D341Med (cell line): ENCODE results near the gene SNTG2.

Experiments
- DNase-seq: peaks from one replicate; pipeline ENCODE4 v3.0.0; 2012; ENCODE audit warnings: low spot score

Gene SNTG2

DNA sequence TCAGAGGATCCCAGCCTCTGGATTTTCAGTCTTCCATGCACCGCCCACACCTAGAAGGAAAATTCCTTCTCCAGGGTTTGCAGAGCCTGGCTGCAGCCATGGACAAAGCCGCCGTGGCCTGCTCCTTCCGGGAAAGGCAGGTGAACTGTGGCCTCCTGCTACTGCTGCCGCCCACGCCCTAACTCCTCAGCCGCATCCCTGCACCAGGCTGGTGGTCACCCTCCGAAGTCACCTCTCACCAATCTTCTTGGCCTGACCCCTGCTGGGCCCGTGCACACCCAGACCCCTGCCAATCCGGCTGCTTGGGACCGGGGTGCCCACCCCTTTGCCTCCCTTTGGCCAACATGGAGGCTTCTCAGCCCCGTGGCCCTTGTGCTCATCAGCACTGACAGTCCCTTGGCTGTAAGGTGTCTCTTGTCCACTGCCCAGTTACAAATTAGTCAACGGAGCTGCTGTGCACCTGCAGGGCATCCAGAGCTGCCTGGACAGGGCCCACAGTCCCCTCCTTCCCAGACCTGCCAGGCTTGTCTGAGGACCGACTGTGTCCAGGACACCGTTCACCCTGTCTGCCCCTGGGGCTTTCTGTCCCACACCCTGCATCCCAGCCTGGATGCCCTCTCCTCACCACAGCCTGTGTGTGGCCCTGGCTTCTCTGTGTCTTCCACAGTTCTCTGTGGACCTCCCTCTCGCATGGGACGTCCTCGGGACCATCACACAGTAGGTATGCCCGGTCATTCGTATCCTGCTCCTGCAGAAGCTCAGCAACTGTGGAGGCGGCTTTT, 332.6 kb downstream of the SNTG2 start:
- DNase-seq, result no peak

DNA sequence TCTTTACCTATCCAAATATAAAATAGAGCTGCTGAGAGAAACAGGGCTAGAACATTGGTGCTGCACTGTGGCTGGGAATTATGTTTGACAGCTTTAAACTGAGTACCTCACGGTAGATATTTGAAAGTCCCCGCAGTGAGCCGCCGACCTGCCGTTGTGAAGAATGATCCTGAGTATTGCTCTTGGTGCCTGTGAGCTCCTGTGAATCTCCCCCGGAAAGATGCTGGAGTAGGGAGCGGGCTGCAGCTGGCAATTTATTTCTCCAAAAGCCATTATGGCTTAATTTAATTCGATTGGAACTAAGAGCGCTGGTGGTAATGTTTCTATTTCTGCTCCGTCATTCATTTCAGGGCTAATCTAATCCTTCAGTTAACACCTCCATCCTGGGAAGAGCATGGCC, 333.2 kb downstream of the SNTG2 start:
- DNase-seq, result no peak

DNA sequence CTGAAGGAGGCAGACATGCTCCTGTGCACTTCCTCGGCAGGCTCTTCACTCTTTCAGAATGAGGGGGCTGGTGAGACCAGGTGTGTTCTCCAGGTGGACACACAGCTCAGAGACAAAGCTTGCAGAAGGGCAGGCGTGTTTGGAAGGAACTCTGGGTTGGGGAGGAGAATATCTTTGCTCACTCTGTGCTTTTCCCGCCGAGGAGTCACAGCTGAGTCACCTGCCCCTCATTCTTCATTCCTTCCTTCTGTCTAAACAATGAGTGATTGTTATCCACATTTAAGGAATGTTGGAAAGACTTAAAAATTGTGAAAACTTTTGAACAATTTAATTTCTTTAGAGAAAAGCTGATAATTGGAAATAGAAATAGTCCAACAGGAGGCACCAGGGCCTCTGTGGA, 336.3 kb downstream of the SNTG2 start:
- no peak for DNase-seq

DNA sequence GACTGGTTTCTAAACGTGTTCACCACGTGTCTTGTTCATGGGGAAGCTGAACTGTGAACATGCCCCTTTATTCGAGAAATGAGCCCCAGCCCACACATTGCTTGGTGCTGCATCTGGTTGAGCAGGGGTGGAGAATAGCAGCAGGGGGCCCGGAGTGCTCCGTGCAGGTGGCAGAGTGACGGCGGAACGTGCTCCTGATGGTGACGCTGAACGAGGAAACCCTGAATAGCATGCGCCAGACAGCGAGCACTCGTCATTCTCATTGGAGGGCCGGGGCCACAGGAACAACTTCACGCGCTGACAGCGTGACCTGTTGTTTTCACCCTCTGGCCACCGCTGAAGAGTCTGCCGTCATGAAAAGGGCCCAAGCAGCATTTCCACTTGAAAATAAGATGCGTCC, 336.8 kb downstream of the SNTG2 start:
- no peak for DNase-seq

DNA sequence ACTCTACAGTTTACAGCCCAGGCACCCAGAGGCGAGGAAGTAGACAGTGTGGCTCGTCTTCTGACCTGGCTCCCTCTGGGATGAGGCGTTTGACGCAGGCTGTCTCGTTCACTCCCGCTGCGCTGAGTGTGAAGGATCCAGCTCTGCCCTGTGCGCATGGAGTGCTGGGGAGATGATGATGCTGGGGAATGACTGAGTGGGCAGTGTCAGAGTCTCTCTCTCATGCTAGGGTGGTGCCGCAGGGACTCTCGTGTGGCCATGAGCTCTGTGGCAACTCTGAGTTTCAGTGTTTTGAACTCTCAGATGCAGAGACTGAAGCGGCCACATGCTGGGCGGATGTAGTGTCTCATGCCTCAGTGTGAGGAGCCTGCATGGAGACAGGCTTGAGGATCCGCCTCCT, 344.3 kb downstream of the SNTG2 start:
- no peak for DNase-seq

DNA sequence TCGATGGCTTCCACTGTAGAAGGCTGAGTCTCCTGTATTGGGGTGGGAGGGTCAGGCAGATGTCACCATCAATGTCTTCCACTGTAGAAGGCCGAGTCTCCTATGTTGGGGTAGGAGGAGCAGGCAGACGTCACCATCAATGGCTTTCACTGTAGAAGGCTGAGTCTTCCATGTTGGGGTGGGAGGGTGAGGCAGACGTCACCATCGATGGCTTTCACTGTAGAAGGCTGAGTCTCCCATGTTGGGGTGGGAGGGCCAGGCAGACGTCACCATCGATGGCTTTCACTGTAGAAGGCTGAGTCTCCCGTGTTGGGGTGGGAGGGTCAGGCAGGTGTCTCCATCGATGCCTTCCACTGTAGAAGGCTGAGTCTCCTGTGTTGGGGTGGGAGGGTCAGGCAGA, 345.1 kb downstream of the SNTG2 start:
- no peak for DNase-seq

DNA sequence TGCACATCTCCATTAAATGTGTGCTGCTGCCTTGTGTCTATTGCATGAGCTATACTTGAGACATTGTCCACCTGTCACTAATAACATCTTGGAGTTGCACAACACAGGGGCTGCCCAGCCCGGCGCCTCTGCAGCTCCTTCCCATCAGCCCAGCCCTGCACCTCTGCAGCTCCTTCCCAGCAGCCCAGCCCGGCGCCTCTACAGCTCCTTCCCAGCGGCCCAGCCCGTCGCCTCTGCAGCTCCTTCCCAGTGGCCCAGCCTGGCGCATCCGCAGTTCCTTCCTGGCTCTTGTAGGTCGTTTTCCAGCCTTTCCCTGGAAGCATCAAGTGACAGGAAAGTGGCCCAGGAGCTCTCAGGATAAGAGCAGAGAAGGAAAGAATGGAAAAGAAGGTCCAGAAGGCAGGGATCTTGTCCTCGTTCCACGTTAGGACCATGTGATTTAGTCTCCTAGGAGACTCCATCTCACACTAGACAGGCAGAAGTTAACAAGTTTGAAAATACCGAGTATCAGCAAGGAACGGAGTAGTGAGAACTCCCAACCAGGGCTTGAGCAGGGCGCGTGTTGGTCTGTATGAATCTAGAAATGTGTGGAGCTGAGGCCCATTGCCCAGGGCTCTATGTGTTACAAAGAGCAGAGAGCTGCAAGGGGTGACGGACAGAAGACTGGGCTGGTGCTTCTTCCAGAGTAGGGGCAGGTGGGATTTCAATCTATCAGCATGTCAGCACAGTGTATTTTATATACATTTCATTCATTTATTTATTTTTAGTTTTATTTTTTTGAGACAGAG, 346.9 kb downstream of the SNTG2 start:
- DNase-seq, result no peak

DNA sequence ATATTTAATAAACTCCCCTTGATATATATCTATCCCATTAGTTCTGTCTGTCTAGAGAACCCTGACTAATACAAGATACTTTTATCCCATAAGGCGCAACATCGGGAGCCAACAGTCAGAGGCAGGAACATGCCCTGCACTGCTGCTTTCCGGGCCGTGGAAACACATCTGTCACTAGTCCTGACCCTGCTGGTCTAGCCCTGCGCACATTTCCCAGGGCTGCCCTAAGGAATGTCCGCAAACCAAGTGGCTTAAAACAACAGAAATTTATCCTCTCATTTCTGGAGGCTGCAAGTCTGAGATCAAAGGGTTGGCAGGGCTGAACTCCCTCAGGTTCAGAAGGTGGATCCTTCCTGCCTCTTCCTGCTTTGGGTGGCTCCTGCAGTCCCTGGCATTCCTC, 348.4 kb downstream of the SNTG2 start:
- DNase-seq, result no peak

DNA sequence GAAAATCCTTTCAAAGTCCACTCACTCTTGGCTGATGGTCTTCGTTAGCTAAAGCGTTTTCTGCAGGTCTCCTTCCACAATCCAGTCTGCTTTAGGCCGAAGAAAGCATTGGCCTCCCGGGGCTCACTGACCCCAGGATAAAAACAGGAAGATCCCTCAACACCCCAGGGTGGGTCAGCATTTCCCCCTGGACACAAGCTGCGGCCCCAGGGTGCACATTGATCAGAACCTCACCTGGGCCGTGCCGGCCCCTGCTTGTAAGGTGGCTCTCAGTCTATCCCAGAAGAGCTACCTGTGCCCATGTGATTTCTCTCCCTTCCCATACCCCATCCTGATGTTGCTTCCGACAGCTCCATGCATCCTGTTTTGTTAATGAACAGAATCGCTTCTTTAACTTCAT, 349.6 kb downstream of the SNTG2 start:
- DNase-seq, result no peak

DNA sequence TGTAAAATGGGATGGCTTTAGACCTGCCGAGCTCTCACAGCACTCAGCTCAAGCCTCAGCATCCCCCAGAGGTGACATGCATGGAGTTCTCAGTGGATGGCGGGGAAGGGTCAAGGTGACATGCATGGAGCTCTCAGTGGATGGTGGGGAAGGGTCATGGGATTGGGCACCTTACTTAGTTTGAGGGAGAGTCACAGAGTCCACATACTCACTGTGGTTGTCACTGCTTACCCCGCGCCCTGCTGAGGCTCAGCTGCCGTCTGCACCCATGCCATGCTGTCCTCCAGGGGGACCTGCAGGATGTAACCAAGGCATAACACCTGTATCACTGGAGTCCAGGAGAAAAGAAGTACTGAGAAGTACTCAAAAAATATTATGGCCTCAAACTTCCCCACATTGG, 350.4 kb downstream of the SNTG2 start:
- no peak for DNase-seq

DNA sequence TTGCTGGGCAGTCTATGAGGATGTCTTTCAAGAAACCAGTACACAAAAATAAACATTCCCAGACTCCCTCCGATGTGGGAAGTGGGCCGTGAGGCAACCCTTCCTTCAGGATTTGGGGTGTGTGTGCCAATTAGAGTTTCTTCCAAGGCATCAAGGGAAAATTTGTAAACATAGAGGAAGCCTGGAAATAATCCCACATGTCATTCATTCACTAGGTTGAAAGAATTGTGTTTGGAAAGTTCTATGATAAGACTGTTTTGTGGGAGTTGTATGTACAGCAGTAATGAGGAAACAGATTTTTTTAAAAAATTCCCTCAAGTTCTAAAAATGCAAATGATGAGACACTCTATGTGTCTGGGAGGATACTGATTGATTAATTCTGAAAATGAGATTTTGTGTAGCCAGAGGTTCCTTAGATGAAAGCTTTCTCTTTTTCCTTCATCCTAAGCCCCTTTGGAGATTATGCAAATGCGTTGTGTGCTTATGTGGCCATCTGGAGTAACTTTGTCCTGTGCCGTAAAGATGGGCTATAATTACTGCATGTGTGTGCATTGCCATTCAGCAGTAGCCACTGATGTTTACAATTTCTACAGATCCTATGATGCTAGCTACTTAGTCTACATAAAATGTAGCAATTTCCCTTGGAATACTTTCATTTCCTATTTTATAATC, 354.8 kb downstream of the SNTG2 start:
- no peak for DNase-seq

DNA sequence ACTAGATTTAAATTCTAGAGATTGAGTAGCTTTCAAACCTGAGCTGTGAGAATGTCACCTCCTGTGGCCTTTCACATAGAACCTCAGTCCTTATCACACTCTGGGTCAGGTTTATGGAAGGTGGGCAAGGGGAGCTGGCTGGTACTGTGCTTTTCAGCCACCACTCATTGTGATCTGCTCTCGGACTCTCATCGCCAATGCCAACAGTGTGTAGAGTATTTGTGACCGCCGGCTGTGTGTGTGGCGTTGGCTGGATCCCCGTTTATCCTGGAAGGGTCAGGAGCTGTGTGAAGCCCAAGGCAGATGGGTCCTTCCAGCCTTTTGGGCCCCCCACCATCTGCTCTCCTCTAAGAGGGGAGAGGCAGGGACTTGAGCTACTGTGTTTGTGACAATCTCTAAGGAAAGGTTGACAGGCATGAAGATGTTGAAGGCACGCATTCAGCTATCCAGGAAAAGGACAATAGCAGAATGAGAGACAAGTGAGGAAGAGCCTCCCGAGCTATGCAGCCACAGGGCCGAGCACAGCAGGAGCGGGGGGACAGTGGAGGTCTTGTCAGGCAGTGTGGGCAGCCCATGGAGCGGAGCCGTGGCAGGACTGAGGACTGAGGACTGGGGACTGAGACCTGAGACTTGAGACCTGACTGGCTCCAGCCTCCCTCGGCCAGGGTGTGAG, 355.5 kb downstream of the SNTG2 start:
- no peak for DNase-seq

DNA sequence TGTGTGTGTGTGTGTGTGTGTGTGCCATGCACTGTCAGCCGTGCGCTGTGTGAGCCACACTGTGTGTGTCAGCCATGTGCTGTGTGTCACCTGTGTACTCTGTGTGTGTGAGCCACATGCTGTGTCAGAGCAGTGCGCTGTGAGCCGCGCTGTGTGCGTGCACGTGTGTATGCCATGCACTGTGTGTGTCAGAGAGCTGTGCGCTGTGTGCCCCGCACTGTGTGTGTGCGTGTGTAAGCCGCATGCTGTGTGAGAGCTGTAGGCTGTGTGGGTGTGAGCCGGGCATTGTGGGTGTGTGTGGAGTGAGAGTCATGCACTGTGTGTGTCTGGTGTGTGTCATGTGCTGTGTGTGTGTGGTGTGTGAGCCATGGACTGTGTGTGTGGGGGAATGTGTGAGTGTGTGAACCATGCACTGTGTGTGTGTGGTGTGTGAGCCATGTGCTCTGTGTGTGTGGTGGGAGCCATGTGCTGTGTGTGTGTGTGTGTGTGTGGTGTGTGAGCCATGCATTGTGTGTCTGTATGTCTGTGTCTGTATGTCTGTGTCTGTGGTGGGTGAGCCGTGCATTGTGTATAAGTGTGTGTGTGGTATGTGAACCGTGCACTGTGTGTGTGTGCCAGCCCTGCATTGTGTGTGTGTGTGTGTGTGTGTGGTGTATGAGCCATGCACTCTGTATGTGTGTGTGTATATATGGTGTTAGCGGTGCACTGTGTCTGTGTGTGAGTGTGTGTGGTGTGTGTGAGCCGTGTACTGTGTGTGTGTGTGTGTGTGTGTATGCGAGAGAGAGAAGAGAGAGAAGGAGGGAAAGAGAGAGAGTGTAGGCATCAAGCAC, 356.3 kb downstream of the SNTG2 start:
- DNase-seq, result no peak

DNA sequence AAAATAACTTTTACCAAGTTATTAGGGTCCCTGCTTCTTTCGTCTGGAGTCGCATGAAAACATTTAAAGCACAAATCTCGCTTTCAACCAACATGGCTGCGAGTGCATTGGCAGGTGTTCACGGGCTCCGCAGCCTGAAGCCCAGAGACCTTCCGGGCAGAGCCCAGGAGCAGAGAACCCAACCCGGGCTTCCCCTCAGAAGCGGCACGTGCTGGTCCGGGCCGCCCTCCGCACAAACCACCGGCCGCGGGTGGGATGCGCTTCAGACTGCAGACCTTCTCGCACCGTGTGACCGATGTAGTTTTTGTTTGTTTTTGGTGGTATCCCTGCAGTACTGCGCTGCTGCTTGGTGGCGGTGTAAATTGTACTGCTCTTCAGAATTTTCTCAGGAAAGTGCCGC, 357.0 kb downstream of the SNTG2 start:
- no peak for DNase-seq

DNA sequence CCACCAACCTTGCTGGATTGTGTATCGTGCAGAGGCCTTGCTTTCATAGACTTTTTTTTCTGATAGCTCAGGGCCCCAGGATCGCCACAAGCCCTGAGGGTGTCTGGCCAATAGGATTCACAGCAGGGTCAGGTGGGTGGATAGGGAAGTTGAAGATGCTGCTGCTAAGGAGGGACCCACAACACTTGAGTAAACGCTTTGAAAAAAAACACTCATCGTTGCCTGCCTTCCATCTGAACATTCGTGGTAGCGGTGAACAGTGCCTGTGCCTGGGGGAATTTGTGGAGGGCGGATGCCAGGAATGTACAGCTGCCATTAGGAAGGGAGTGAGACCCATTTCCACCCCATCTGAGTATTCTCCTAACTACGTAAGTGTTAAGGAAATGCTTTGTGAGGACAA, 358.0 kb downstream of the SNTG2 start:
- DNase-seq, result no peak

DNA sequence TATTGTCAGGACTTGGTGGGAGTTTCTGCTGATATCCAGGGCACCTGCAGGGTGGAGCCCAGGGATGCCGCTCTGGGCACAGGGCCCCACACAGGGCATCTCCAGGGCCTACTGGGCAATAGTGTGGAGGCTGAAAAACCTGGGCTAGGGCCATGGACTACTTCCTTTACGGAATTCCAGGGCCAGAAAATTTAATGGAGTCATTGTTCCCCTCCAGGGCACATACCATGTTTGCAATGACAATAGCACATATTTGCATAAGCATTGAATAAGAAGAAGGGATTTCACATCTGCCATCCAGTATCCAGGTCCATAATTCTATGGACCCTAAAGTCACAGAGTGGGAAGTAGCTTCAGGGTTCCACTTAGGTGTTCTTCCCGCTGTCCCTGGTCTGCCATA, 358.9 kb downstream of the SNTG2 start:
- DNase-seq, result no peak

DNA sequence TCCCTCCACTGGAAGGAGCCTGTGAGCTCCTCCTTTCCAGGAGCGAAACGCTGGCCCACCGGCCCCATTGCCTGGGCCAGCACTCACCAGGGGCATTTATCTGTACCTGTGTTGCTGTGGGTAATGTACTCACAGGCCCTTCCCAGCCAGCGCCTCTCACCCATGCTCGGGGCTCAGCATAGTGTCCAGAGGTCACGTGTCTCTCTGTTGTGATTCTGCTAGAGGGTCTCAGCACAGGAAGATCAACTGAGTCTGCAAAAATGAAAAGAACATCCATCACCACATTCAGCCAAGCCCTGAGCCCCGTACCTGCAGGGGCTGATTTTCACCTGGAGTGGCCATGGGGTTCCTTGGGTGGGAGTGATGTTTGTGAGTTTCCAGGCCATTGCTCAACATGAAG, 359.6 kb downstream of the SNTG2 start:
- no peak for DNase-seq

DNA sequence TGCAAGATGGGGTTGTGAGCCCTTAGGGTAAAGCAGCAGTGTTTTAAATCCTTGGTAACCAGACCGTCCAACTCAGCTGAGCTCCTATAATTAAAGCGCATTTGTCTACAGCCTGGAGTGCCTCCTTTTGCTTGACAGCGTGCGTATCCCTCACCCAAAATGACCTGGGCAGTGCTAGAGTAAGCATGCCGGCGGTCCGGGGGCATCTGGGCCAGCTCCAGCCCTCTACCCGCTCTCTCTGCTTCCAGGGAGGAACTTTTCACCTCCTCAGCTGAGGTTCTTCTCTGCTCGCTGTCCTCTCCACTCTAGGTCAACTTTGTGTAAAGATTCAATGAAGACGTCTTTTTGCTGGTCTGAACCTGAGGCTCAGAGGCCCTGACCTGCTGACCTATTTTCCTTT, 360.2 kb downstream of the SNTG2 start:
- DNase-seq, result no peak

DNA sequence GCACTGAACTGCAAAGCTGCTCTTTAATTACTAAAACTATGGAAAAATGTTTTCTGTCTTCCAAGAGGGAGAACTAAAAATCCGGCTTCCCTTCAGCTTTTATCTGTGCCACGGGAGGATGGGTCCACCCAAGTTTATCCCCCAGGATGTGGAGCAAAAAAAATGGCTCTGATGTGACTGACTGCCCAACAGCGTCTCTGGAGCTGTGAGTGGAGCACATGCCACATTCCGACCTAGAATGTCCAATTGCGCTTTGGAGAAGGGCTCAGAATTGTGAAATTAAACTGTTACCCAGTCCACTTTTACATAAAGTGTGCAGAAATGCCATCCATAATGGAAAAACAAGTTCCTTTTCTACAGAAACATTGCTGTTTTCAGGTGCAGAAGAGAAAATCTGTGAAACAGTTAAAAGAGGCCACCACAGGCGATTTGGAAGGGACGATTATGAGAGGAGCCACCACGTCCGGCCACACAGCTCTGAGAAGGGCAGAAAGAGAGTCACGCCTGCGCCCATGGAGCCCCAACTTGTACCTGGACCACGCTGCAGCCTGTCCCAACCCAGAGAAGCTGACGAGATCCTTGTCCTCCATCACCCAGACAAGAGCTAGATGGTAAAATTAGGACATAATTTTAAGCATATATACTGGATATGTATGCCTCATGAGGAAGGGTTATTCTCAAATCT, 362.7 kb downstream of the SNTG2 start:
- DNase-seq, result no peak

DNA sequence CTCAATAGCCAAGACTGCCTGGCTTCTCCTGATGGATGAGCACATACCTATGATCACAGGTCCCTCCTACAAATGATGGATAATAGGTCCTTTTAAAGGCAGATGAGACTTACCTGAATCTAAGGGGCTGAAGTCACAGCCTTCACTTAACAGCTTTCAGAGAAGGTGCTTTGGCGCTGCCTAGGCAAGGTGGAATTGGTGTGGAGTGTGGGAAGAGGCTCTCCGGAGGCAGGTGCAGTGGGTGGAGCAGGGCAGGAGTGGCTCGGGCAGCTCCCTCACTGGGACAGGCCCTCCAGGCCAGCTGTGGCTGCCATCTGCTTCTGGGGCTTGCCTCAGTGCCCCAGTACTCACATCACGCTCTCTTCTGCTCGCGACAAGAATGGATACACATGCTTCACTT, 363.6 kb downstream of the SNTG2 start:
- DNase-seq, result no peak

DNA sequence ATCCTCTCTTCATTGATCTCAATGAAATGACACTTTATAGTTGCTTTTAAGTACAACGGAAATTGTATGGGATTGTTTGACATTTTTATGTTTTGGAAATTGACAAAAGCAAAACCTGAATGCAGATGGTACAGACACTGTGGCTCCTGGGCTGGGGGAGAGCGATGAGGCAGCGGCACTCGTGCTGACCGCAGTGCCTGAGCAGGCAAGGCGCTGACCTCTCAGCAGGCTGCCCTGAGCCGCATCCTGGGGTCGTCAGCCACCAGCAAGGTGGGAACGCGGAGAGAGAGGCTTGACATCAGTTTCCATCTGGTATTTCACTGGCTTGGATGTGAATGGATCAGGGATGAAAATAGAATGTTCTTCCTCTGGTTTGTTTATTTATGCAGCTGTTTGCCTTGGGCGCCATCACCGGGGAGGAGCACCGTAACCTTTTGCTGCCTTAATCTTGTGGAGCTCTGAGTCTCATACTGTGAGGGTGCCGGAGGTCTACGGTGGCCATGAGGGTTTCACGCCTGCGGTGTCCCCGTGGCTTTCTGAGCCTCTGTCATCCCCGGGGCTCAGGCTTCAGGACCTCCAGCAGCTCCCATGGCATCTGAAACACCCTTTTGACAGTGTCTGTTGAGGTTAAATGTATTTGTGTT, 367.8 kb downstream of the SNTG2 start:
- DNase-seq, result no peak
